Endothelial cell of umbilical vein (primary cell): ENCODE results near the gene CSRP1. TPM values are rescaled to one million over a fixed set of nuclear protein-coding genes. Genes with fewer than 3 reads are reported as not detected.

Experiments used
- BruUV-seq: library from RNA; stranded (reverse); fragments of 400-500 nt; replicated peaks from 2 replicates; lab custom pipeline; 2021; lab: Mats Ljungman, UMichigan
- CTCF ChIA-PET: fragments of 300-600, 350-600 bp; sonication (Branson Sonifier 250); formaldehyde crosslinking; loops from one replicate; lab custom pipeline; 2021; ENCODE audit warnings: antibody characterized with exemption, inconsistent platforms; lab: Charles Lee
- POLR2A ChIA-PET: fragments of 300-600, 350-600 bp; sonication (Branson Sonifier 250); formaldehyde crosslinking; loops from one replicate; lab custom pipeline; 2021; ENCODE audit warnings: antibody characterized with exemption, inconsistent platforms; lab: Charles Lee
- DNase-seq: peaks from one replicate; pipeline ENCODE4 v3.0.0-alpha.2; 2011; ENCODE audit warnings: low read depth, low spot score
- FAIRE-seq: peaks from 2 replicates; lab custom pipeline; 2011; peaks lifted over from hg19 to GRCh38; lab: Jason Lieb, UNC
- H2AFZ ChIP-seq: 2 replicates; pipeline ENCODE4 v1.6.0; 2012; ENCODE audit warnings: low read depth, low read length, control low read depth, inconsistent platforms
- H3K27ac ChIP-seq: 2 replicates; pipeline ENCODE4 v1.5.1; 2011; ENCODE audit warnings: low read depth, mild to moderate bottlenecking, control low read depth, low read length, moderate library complexity; ENCODE audit not compliant: insufficient read depth
- H3K27me3 ChIP-seq, 2 experiments: 2 replicates each; pipeline versions ENCODE4 v1.6.0 to v1.6.1; 2011; ENCODE audit warnings: low read length in 2 of 2, mixed read lengths in 1 of 2; ENCODE audit not compliant: control insufficient read depth in 2 of 2, insufficient read depth in 2 of 2
- H3K36me3 ChIP-seq, 2 experiments: 2 replicates in 1 of 2; 3 replicates in 1 of 2; pipeline ENCODE4 v1.5.1; 2011; ENCODE audit warnings: low read length in 2 of 2, mild to moderate bottlenecking in 1 of 2, moderate library complexity in 1 of 2; ENCODE audit not compliant: control insufficient read depth in 2 of 2, insufficient read depth in 2 of 2; ENCODE audit errors: extremely low read depth in 1 of 2
- H3K4me1 ChIP-seq: 3 replicates; pipeline ENCODE4 v1.5.1; 2011; ENCODE audit warnings: mild to moderate bottlenecking, low read length; ENCODE audit not compliant: control insufficient read depth, insufficient read depth; ENCODE audit errors: extremely low read depth
- H3K4me2 ChIP-seq: 2 replicates; pipeline ENCODE4 v1.6.1; 2011; ENCODE audit warnings: low read length, control low read depth, mixed read lengths; ENCODE audit not compliant: insufficient read depth
- H3K4me3 ChIP-seq, 3 experiments: fragments of 200-600 bp in 1 of 3; sonication (generic), shearing (Covaris generic) in 1 of 3; replicated peaks in 1 of 3; 2 replicates each; pipeline ENCODE4 v1.5.1; 2011 to 2016; ENCODE audit warnings: control low read depth in 3 of 3, low read length in 3 of 3, mild to moderate bottlenecking in 2 of 3, inconsistent platforms in 1 of 3, low read depth in 1 of 3, moderate library complexity in 1 of 3; ENCODE audit not compliant: insufficient read depth in 1 of 3
- H3K79me2 ChIP-seq: 2 replicates; pipeline ENCODE4 v1.6.0; 2012; ENCODE audit warnings: low read length, inconsistent platforms; ENCODE audit not compliant: control insufficient read depth, insufficient read depth
- H3K9ac ChIP-seq: replicated peaks from 2 replicates; pipeline ENCODE3; 2011; ENCODE audit warnings: low read length, control low read depth; ENCODE audit not compliant: insufficient read depth; ENCODE audit errors: extremely low read depth
- H3K9me1 ChIP-seq: replicated peaks from 3 replicates; pipeline ENCODE4 v1.6.0; 2011; ENCODE audit warnings: mild to moderate bottlenecking, low read length; ENCODE audit not compliant: control insufficient read depth, insufficient read depth; ENCODE audit errors: extremely low read depth
- H3K9me3 ChIP-seq: replicated peaks from 2 replicates; pipeline ENCODE4 v1.5.1; 2012; ENCODE audit warnings: low read length, inconsistent platforms; ENCODE audit not compliant: control insufficient read depth, insufficient read depth
- H4K20me1 ChIP-seq: replicated peaks from 2 replicates; pipeline ENCODE3; 2011; ENCODE audit warnings: mild to moderate bottlenecking, low read length; ENCODE audit not compliant: control insufficient read depth, insufficient read depth; ENCODE audit errors: extremely low read depth
- EZH2 ChIP-seq: IDR thresholded peaks from 2 replicates; pipeline ENCODE4 v1.6.1; 2012; ENCODE audit warnings: borderline replicate concordance, low read depth, mild to moderate bottlenecking, moderate library complexity, low read length, inconsistent platforms; ENCODE audit not compliant: severe bottlenecking
- FOS ChIP-seq: IDR thresholded peaks from 2 replicates; pipeline ENCODE4 v1.6.1; 2011; ENCODE audit warnings: mild to moderate bottlenecking, low read length, moderate library complexity, borderline replicate concordance; ENCODE audit not compliant: insufficient read depth
- GATA2 ChIP-seq: IDR thresholded peaks from 2 replicates; pipeline ENCODE4 v1.7.0; 2011; ENCODE audit warnings: low read depth, mild to moderate bottlenecking, moderate library complexity, mixed read lengths, low read length; ENCODE audit not compliant: insufficient read length, insufficient read depth
- JUN ChIP-seq: IDR thresholded peaks from 2 replicates; pipeline ENCODE4 v1.6.1; 2011; ENCODE audit warnings: borderline replicate concordance, low read depth; ENCODE audit not compliant: insufficient read length, insufficient read depth
- MYC ChIP-seq: IDR thresholded peaks from one replicate; pipeline ENCODE4 v1.6.1; 2011; ENCODE audit warnings: mild to moderate bottlenecking, low read depth, low read length
- POLR2A ChIP-seq: IDR thresholded peaks from 2 replicates; pipeline ENCODE4 v1.6.1; 2012; ENCODE audit warnings: low read depth, mild to moderate bottlenecking, control low read depth, low read length
- POLR2AphosphoS5 ChIP-seq: IDR thresholded peaks from 2 replicates; pipeline ENCODE4 v1.6.1; 2012; ENCODE audit warnings: low read depth, mild to moderate bottlenecking, control low read depth, low read length, moderate library complexity; ENCODE audit not compliant: insufficient read depth
- dilution Hi-C: fragments of 300-500 bp; cut with MboI; formaldehyde crosslinking; loops from one replicate; pipeline ENCODE4 v1.15.0; 2019; ENCODE audit warnings: low sequenced_read_pairs; ENCODE audit not compliant: extremely low pct_ligation_motif_present
- intact Hi-C: fragments of 100-400 bp; cut with micrococcal nuclease; formaldehyde crosslinking; loops from one replicate; pipeline ENCODE4 v1.10.0; 2022
- polyA plus RNA-seq, 4 experiments: library from polyadenylated mRNA; depleted of rRNA in 3 of 4; stranded (reverse) in 3 of 4; unstranded in 1 of 4; fragments of >200 nt; gene quantifications; 2 replicates each; pipeline versions ENCODE4 v1.2.1 to v1.2.3, GENCODE V29; 2011 to 2012; ENCODE audit warnings: missing spikeins in 1 of 4
- total RNA-seq: library from RNA; stranded (reverse); gene quantifications from 2 replicates; pipeline ENCODE4 v1.2.3, GENCODE V29; 2021
- TF ChIP-seq, protein P1 (sequence below): IDR thresholded peaks from 2 replicates; pipeline ENCODE4 v1.6.1; 2011; ENCODE audit not compliant: insufficient read depth, insufficient read length
- TF ChIP-seq, protein P2 (sequence below), 2 donors: IDR thresholded peaks; 1 replicate in 1 of 2; 2 replicates in 1 of 2; pipeline ENCODE4 v1.5.1; 2011; ENCODE audit warnings: low read length in 2 of 2, mild to moderate bottlenecking in 2 of 2, moderate library complexity in 2 of 2, control low read depth in 1 of 2, inconsistent platforms in 1 of 2, low read depth in 1 of 2; ENCODE audit not compliant: insufficient read depth in 1 of 2; ENCODE audit errors: extremely low read depth in 1 of 2

CSRP1 gene
- total and polyA plus RNA-seq, 2 donors (not counting 3 experiments of a cell fraction or from before 2014, with no cell fraction given) = 393 to 510 TPM

DNA sequence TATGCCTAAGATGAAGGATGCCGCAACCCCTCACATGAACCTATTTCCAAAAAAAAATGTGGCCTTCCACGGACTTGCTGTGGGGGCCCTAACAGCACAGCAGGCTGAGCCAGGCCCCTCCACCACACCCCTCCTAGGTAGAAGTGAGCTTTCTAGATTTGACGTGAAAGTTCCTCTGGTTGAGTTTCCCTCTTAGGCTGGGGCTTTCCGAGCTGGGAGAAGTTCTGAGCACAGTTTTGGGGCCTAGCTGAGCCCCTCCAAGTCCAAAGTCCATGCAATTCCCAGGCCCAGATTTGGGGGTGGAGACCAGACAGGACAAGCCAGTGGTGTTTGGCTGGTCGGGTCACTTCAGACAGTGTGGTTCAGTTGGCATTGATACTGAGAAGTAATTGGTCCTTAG is 24.2 kb downstream of the CSRP1 start:
- no peaks in the 10 kb centered on the region for H4K20me1 ChIP-seq
- H2AFZ ChIP-seq = no peak overlapping the region
- no peak overlapping the region for H3K27ac ChIP-seq
- H3K27me3 ChIP-seq = peaks cover 0 to 3% of the 10 kb centered on the region in 2 experiments
- no peaks in the 10 kb centered on the region for H3K9me3 ChIP-seq
- H3K79me2 ChIP-seq = peaks cover 2% of the 10 kb centered on the region
- intact Hi-C loops (loop anchor here (1.0 to 5.0 kb wide), 6 partner anchors 25 to 222 kb away; partner anchors contain the start of gene CSRP1), dilution Hi-C loops (no loop called here)
- CTCF ChIA-PET = interaction anchor here (0.8 to 28.3 kb wide), 13 partner anchors 8 to 310 kb away, joined by 3 to 1317 read pairs (median 6); partner anchors contain the start of genes CSRP1 and NAV1
- H3K4me1 ChIP-seq = peaks cover 26% of the 10 kb centered on the region
- H3K9me1 ChIP-seq = no peaks in the 10 kb centered on the region
- no peak for TF ChIP-seq JUN
- TF ChIP-seq FOS = no peak
- no peak for TF ChIP-seq MYC
- TF ChIP-seq EZH2 = no peak
- no peak for TF ChIP-seq POLR2A
- TF ChIP-seq, protein P1, sequence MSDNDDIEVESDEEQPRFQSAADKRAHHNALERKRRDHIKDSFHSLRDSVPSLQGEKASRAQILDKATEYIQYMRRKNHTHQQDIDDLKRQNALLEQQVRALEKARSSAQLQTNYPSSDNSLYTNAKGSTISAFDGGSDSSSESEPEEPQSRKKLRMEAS = no peak
- TF ChIP-seq GATA2 = no peak
- no peak for TF ChIP-seq POLR2AphosphoS5
- TF ChIP-seq, protein P2, sequence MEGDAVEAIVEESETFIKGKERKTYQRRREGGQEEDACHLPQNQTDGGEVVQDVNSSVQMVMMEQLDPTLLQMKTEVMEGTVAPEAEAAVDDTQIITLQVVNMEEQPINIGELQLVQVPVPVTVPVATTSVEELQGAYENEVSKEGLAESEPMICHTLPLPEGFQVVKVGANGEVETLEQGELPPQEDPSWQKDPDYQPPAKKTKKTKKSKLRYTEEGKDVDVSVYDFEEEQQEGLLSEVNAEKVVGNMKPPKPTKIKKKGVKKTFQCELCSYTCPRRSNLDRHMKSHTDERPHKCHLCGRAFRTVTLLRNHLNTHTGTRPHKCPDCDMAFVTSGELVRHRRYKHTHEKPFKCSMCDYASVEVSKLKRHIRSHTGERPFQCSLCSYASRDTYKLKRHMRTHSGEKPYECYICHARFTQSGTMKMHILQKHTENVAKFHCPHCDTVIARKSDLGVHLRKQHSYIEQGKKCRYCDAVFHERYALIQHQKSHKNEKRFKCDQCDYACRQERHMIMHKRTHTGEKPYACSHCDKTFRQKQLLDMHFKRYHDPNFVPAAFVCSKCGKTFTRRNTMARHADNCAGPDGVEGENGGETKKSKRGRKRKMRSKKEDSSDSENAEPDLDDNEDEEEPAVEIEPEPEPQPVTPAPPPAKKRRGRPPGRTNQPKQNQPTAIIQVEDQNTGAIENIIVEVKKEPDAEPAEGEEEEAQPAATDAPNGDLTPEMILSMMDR (IDR thresholded peaks at IDR 0.05; ENCODE audit: extremely low read depth in 1 of 2, insufficient read depth in 1 of 2, low read depth in 1 of 2, low read length in 2 of 2) = no peak
- DNase-seq (no peak), FAIRE-seq (no peak)
- peaks cover 12 to 18% of the 10 kb centered on the region in 2 experiments for H3K36me3 ChIP-seq
- POLR2A ChIA-PET = interaction anchor here (1.0 to 2.8 kb wide), 3 partner anchors 14 to 29 kb away, joined by 6 to 30 read pairs (median 13); partner anchors contain the start of genes CSRP1 and PHLDA3
- H3K9ac ChIP-seq = no peak overlapping the region
- BruUV-seq = no TSS peak
- H3K4me2 ChIP-seq = no peak overlapping the region
- no peak overlapping the region for H3K4me3 ChIP-seq
